ENCODE results near the gene PYGL. TPM values are rescaled to one million over a fixed set of nuclear protein-coding genes. Genes with fewer than 3 reads are reported as not detected.
"Not testable (repeated sequence)": the region's sequence is repeated elsewhere in the genome, so short reads cannot be mapped to it uniquely, and the experiment has no call there.

PYGL gene
- total RNA-seq, 1 donor: 123 TPM

GRCh38 chr14:50943261-50943942 lies 881 bp downstream of the PYGL start:
- Histone ChIP-seq H3K36me3 (ENCODE audit: insufficient read depth, low read length) (peaks cover 10% of the 10 kb centered on the region), H3K79me2 (ENCODE audit: insufficient read depth, low read length) (peaks cover 2% of the 10 kb centered on the region), H3K4me1 (ENCODE audit: insufficient read depth, low read length) (peaks cover 30% of the 10 kb centered on the region), H3K27me3 (ENCODE audit: insufficient read depth, low read length) (no peaks in the 10 kb centered on the region), H2AFZ (ENCODE audit: low read length) (peak overlapping the region; percentile 84), H3K4me2 (ENCODE audit: insufficient read depth, low read length) (peak overlapping the region; percentile 100), H3K27ac (ENCODE audit: low read depth, low read length) (peak overlapping the region; percentile 80), H4K20me1 (ENCODE audit: insufficient read depth, low read length) (peaks cover 2% of the 10 kb centered on the region), H3K4me3 (ENCODE audit: insufficient read depth, low read length) (peak overlapping the region; percentile 86), H3K9me3 (ENCODE audit: low read depth, low read length) (no peaks in the 10 kb centered on the region)
- no peak for TF ChIP-seq CTCF (IDR thresholded peaks at IDR 0.05; ENCODE audit: extremely low read depth, low read depth, low read length)
- DNase-seq (ENCODE audit: insufficient read length, low spot score, missing footprints): peak; percentile 77

GRCh38 chr14:50941638-50942037 lies 2.6 kb downstream of the PYGL start:
- not testable (repeated sequence) for H3K27ac ChIP-seq (ENCODE audit: low read depth, low read length); H2AFZ ChIP-seq (ENCODE audit: low read length); H3K9me3 ChIP-seq (ENCODE audit: low read depth, low read length); H3K79me2 ChIP-seq (ENCODE audit: insufficient read depth, low read length); H3K27me3 ChIP-seq (ENCODE audit: insufficient read depth, low read length); DNase-seq (ENCODE audit: insufficient read length, low spot score, missing footprints); H3K4me3 ChIP-seq (ENCODE audit: insufficient read depth, low read length); H4K20me1 ChIP-seq (ENCODE audit: insufficient read depth, low read length)
- H3K36me3 ChIP-seq (ENCODE audit: insufficient read depth, low read length): peaks cover 10% of the 10 kb centered on the region
- peaks cover 48% of the 10 kb centered on the region for H3K4me1 ChIP-seq (ENCODE audit: insufficient read depth, low read length)
- H3K4me2 ChIP-seq (ENCODE audit: insufficient read depth, low read length): peak overlapping the region; percentile 58

GRCh38 chr14:50941151-50941550 lies 3.1 kb downstream of the PYGL start:
- no peaks in the 10 kb centered on the region for H3K27me3 ChIP-seq (ENCODE audit: insufficient read depth, low read length)
- peaks cover 2% of the 10 kb centered on the region for H4K20me1 ChIP-seq (ENCODE audit: insufficient read depth, low read length)
- H3K4me3 ChIP-seq (ENCODE audit: insufficient read depth, low read length): no peak overlapping the region
- peaks cover 2% of the 10 kb centered on the region for H3K79me2 ChIP-seq (ENCODE audit: insufficient read depth, low read length)
- H2AFZ ChIP-seq (ENCODE audit: low read length): no peak overlapping the region
- peaks cover 53% of the 10 kb centered on the region for H3K4me1 ChIP-seq (ENCODE audit: insufficient read depth, low read length)
- H3K4me2 ChIP-seq (ENCODE audit: insufficient read depth, low read length): peak overlapping the region; percentile 58
- peaks cover 13% of the 10 kb centered on the region for H3K36me3 ChIP-seq (ENCODE audit: insufficient read depth, low read length)
- DNase-seq (ENCODE audit: insufficient read length, low spot score, missing footprints): peak; percentile 78
- TF ChIP-seq CTCF (IDR thresholded peaks at IDR 0.05; ENCODE audit: extremely low read depth, low read depth, low read length): no peak
- peak overlapping the region; percentile 34 for H3K27ac ChIP-seq (ENCODE audit: low read depth, low read length)
- no peaks in the 10 kb centered on the region for H3K9me3 ChIP-seq (ENCODE audit: low read depth, low read length)

GRCh38 chr14:50937800-50938199 lies 6.5 kb downstream of the PYGL start:
- Histone ChIP-seq H3K4me3 (ENCODE audit: insufficient read depth, low read length) (no peak overlapping the region), H3K27ac (ENCODE audit: low read depth, low read length) (no peak overlapping the region), H3K79me2 (ENCODE audit: insufficient read depth, low read length) (no peaks in the 10 kb centered on the region), H3K36me3 (ENCODE audit: insufficient read depth, low read length) (peaks cover 43% of the 10 kb centered on the region), H3K4me1 (ENCODE audit: insufficient read depth, low read length) (peaks cover 42% of the 10 kb centered on the region), H3K27me3 (ENCODE audit: insufficient read depth, low read length) (no peaks in the 10 kb centered on the region), H2AFZ (ENCODE audit: low read length) (no peak overlapping the region), H3K4me2 (ENCODE audit: insufficient read depth, low read length) (peak overlapping the region; percentile 49), H4K20me1 (ENCODE audit: insufficient read depth, low read length) (peaks cover 2% of the 10 kb centered on the region), H3K9me3 (ENCODE audit: low read depth, low read length) (no peaks in the 10 kb centered on the region)
- no peak for TF ChIP-seq CTCF (IDR thresholded peaks at IDR 0.05; ENCODE audit: extremely low read depth, low read depth, low read length)
- no peak for DNase-seq (ENCODE audit: insufficient read length, low spot score, missing footprints)
